Measurements from ENCODE around the gene VPS37B.

The VPS37B gene

DNA sequence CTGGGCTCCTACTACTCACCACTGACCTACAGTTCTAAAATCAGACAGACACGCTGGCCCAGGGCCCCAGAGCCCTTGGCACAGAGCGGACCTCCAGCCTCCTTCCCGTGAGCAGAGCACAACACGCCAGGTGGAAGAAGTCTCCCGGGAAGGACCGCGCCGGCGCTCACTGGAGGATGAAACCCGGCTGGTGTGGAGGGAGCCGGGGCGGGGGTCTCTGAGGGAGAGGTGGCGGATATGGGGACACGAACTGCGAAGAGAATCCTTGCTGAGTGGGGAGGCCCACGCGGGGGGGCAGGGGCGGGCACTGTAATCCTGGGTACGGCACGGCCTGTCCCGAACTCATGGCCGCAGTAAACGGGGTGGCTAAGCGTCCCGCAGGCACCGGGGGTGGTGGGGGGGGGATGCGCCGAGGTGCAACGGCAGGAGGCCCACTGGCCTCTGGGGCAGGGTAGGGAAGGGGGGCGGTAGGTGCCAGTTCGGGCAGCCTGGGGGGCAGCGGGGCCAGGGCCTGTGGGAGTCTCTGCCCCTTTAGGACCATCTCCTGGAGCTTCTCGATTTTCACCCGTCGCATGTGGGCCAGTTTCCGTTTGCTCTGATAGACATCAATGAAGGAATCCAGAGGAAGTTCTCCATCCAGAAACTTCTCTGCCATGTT, 28.8 kb downstream of the VPS37B start:
- DNase-seq, result no peak
- Histone ChIP-seq H3K36me3 (ENCODE audit: control insufficient read depth in 4 of 4, insufficient read depth in 4 of 4, low read length in 3 of 4) (peaks cover 17 to 71% (median 56%) of the 10 kb centered on the region in 4 experiments), H3K9me3 (ENCODE audit: control extremely low read depth in 1 of 5, control insufficient read depth in 4 of 5, insufficient read depth in 2 of 5, low read depth in 1 of 5, low read length in 4 of 5) (no peaks in the 10 kb centered on the region), H3K27ac (ENCODE audit: insufficient read depth in 1 of 2, low read depth in 1 of 2, low read length in 2 of 2, poor library complexity in 1 of 2, severe bottlenecking in 2 of 2) (no peak overlapping the region), H3K4me1 (ENCODE audit: control extremely low read depth in 1 of 4, control insufficient read depth in 4 of 4, insufficient read depth in 4 of 4, low read length in 3 of 4) (peaks cover 9 to 21% (median 21%) of the 10 kb centered on the region in 4 experiments), H3K4me3 (ENCODE audit: control insufficient read depth in 1 of 7, extremely low read depth in 1 of 7, insufficient read depth in 4 of 7, low read depth in 2 of 7, low read length in 6 of 7) (no peak overlapping the region), H3K27me3 (replicated peaks in 2 of 5; ENCODE audit: control insufficient read depth in 4 of 5, insufficient read depth in 5 of 5, low read length in 4 of 5) (no peaks in the 10 kb centered on the region)
- ChIA-PET POLR2A (no interaction called here), CTCF (interaction anchor here (1.0 to 19.7 kb wide), 8 partner anchors 7 to 96 kb away, joined by 3 to 421 read pairs (median 6); no protein-coding TSS in a partner anchor)
- over 99% methylated on average over 20 of the region's 36 CpGs for WGBS (ENCODE audit: insufficient coverage)

DNA sequence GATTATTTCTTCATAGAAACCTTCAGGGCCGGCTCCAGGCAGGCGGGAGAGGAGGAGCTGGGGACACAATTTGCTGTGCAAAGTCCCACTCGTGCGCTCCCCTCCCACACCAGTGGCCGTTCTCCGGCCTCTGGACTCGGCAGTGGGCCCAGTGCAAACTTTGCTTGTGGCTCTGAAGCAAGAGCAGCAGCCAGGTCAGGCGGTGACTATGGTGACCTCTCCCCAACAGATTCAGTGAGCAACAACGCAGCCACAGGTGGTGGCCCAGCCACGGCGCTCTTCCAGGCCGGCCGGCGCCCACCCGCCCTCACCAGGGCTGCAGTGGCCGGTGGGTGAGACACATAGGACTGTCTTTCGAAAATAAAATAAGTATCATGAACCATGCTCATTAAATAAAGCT, 29.5 kb downstream of the VPS37B start:
- Histone ChIP-seq H3K9me3 (ENCODE audit: control extremely low read depth in 1 of 5, control insufficient read depth in 4 of 5, insufficient read depth in 2 of 5, low read depth in 1 of 5, low read length in 4 of 5) (no peaks in the 10 kb centered on the region), H3K27ac (ENCODE audit: insufficient read depth in 1 of 2, low read depth in 1 of 2, low read length in 2 of 2, poor library complexity in 1 of 2, severe bottlenecking in 2 of 2) (no peak overlapping the region), H3K36me3 (ENCODE audit: control insufficient read depth in 4 of 4, insufficient read depth in 4 of 4, low read length in 3 of 4) (peaks cover 17 to 78% (median 58%) of the 10 kb centered on the region in 4 experiments), H3K27me3 (replicated peaks in 2 of 5; ENCODE audit: control insufficient read depth in 4 of 5, insufficient read depth in 5 of 5, low read length in 4 of 5) (no peaks in the 10 kb centered on the region), H3K4me1 (ENCODE audit: control extremely low read depth in 1 of 4, control insufficient read depth in 4 of 4, insufficient read depth in 4 of 4, low read length in 3 of 4) (peaks cover 8 to 14% (median 14%) of the 10 kb centered on the region in 4 experiments), H3K4me3 (ENCODE audit: control insufficient read depth in 1 of 7, extremely low read depth in 1 of 7, insufficient read depth in 4 of 7, low read depth in 2 of 7, low read length in 6 of 7) (no peak overlapping the region)
- CTCF ChIA-PET, result interaction anchor here (2.6 to 19.7 kb wide), 4 partner anchors 10 to 85 kb away, joined by 9 to 421 read pairs (median 46); no protein-coding TSS in a partner anchor
- DNase-seq, result no peak
- POLR2A ChIA-PET, result no interaction called here
- WGBS (ENCODE audit: insufficient coverage), result 95% methylated on average over 15 of the region's 17 CpGs

DNA sequence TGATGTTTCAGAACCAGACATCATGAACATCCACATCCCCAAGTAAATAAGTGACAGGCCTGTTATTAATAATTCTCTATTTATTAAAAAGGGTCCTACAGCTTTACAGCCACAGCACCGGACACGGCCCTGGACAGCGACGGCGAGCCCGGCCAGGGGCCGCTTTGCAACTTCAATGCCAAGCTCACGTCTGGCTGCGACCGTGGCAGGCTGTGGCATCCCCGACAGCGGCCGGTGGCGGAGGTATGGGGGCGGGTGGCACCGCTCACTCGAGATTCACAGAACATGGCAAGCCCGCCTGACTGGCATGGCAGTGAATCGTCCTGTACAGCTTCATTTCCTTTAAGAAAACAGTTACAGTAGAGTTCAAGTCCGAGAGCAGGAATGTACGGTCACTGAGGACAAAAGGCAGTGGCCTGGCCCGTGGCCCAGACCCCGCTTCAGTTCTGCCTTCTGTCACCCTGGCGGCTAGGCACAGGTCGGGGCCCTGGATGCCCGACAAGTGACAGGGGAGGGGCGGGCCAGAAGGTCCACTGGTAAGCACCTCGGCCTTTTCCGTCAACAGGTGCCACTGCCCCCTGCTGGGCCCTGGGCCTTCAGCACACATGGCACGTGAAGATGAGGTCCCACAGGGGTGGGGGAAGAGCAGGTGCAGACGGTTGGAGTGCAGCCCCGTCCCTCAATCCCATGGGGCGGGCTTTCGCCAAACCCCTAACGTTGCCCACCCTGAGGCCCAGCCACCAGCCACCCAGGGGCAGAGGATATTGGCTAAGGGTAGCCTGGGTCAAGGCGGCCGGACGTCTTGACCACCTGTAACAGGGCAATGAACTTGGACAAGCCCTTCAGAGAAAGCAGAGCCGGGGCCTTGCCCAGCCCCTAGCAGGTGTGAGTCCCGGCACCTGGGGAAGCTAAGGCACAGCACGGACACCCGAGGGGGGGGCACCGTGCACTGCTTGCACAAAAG, 30.4 kb downstream of the VPS37B start:
- H3K4me3 ChIP-seq (ENCODE audit: control insufficient read depth in 1 of 7, extremely low read depth in 1 of 7, insufficient read depth in 4 of 7, low read depth in 2 of 7, low read length in 6 of 7), result no peak overlapping the region
- no peaks in the 10 kb centered on the region for H3K9me3 ChIP-seq (ENCODE audit: control extremely low read depth in 1 of 5, control insufficient read depth in 4 of 5, insufficient read depth in 2 of 5, low read depth in 1 of 5, low read length in 4 of 5)
- ChIA-PET POLR2A (interaction anchor here (1.6 kb wide), 1 partner anchor 88 kb away, joined by 5 read pairs; no protein-coding TSS in a partner anchor), CTCF (interaction anchor here (0.6 to 19.7 kb wide), 13 partner anchors 8 to 373 kb away, joined by 3 to 421 read pairs (median 5); no protein-coding TSS in a partner anchor)
- H3K27ac ChIP-seq (ENCODE audit: insufficient read depth in 1 of 2, low read depth in 1 of 2, low read length in 2 of 2, poor library complexity in 1 of 2, severe bottlenecking in 2 of 2), result no peak overlapping the region
- peaks cover 17 to 76% (median 58%) of the 10 kb centered on the region in 4 experiments for H3K36me3 ChIP-seq (ENCODE audit: control insufficient read depth in 4 of 4, insufficient read depth in 4 of 4, low read length in 3 of 4)
- DNase-seq, result peak; percentile 50 to 78 (median 72)
- no peaks in the 10 kb centered on the region for H3K27me3 ChIP-seq (replicated peaks in 2 of 5; ENCODE audit: control insufficient read depth in 4 of 5, insufficient read depth in 5 of 5, low read length in 4 of 5)
- 89% methylated on average over 35 of the region's 43 CpGs for WGBS (ENCODE audit: insufficient coverage)
- H3K4me1 ChIP-seq (ENCODE audit: control extremely low read depth in 1 of 4, control insufficient read depth in 4 of 4, insufficient read depth in 4 of 4, low read length in 3 of 4), result peaks cover 2 to 6% (median 6%) of the 10 kb centered on the region in 4 experiments

DNA sequence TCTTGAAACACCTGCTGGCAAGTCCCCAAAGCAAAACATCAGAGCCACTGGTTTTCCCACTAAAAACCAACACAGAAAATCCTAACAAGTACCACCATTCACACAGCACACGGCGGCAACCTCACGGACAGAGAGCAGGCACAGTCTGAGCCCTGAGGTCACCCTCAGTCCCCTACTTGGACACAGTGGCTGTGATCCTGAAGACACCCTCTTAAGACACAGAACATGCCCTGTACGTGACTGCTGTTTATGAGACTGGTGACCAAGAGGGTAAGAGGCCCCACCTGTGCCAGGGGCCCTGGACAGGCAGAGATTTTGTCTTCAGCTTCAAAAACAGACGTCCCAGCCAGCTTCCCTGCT, 31.1 kb downstream of the VPS37B start:
- peak in 1 of 3 donors; percentile 23 for DNase-seq
- H3K36me3 ChIP-seq (ENCODE audit: control insufficient read depth in 4 of 4, insufficient read depth in 4 of 4, low read length in 3 of 4), result peaks cover 13 to 69% (median 56%) of the 10 kb centered on the region in 4 experiments
- H3K4me1 ChIP-seq (ENCODE audit: control extremely low read depth in 1 of 4, control insufficient read depth in 4 of 4, insufficient read depth in 4 of 4, low read length in 3 of 4), result peaks cover 0 to 2% (median 0%) of the 10 kb centered on the region in 4 experiments
- WGBS (ENCODE audit: insufficient coverage), result 100% methylated on average over 2 of the region's 5 CpGs
- no peaks in the 10 kb centered on the region for H3K9me3 ChIP-seq (ENCODE audit: control extremely low read depth in 1 of 5, control insufficient read depth in 4 of 5, insufficient read depth in 2 of 5, low read depth in 1 of 5, low read length in 4 of 5)
- H3K27ac ChIP-seq (ENCODE audit: insufficient read depth in 1 of 2, low read depth in 1 of 2, low read length in 2 of 2, poor library complexity in 1 of 2, severe bottlenecking in 2 of 2), result peak overlapping the region in 1 of 2 experiments; percentile 5
- no peak overlapping the region for H3K4me3 ChIP-seq (ENCODE audit: control insufficient read depth in 1 of 7, extremely low read depth in 1 of 7, insufficient read depth in 4 of 7, low read depth in 2 of 7, low read length in 6 of 7)
- CTCF ChIA-PET, result interaction anchor here (0.6 to 19.7 kb wide), 15 partner anchors 9 to 373 kb away, joined by 3 to 421 read pairs (median 4); partner anchors contain the start of gene ABCB9
- POLR2A ChIA-PET, result interaction anchor here (1.0 to 1.6 kb wide), 3 partner anchors 12 to 88 kb away, joined by 3 to 5 read pairs (median 4); no protein-coding TSS in a partner anchor
- no peaks in the 10 kb centered on the region for H3K27me3 ChIP-seq (replicated peaks in 2 of 5; ENCODE audit: control insufficient read depth in 4 of 5, insufficient read depth in 5 of 5, low read length in 4 of 5)

DNA sequence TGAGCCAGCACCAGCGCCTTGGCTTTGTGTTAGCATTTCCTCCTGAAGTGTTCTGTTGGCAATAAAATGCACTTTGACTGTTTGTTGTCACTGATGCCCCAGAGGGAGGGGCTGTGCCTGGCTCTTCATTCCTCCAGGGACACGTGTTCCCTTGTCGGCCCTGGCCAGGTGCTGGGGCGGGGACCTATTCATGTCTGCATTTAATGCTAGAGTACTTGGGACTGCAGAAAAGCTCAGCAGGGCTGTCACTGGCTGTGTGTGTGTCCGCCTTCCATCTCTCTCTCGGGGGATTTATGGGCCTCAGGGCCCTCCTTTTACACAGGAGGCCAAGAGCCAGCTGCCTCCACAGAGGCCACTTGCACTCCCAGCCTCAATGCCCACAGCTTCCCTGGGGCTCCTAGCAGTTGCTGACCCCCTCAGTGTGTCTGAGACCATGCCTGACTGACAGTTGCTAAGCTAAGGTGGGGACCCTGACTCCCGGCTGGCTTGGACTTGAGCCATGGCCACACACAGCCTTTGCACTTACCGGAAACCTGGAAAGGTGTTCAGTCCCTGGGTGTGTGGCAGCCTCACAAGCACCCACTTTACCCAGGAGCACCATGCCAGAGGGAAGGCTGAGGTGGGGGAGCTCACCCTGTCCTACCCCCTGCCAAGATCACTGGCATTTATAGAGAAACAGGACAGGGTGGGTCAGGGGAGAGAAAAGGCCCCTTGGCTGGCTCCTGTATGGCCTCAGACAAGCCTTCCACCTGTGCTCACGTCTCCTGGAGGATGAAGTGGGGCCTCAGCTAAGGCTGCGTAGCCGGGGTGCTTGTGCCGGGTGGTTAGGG, 32.8 kb downstream of the VPS37B start:
- WGBS (ENCODE audit: insufficient coverage), result 88% methylated on average over 6 of the region's 12 CpGs
- no peaks in the 10 kb centered on the region for H3K9me3 ChIP-seq (ENCODE audit: control extremely low read depth in 1 of 5, control insufficient read depth in 4 of 5, insufficient read depth in 2 of 5, low read depth in 1 of 5, low read length in 4 of 5)
- H3K27ac ChIP-seq (ENCODE audit: insufficient read depth in 1 of 2, low read depth in 1 of 2, low read length in 2 of 2, poor library complexity in 1 of 2, severe bottlenecking in 2 of 2), result peak overlapping the region in 1 of 2 experiments; percentile 38
- H3K4me1 ChIP-seq (ENCODE audit: control extremely low read depth in 1 of 4, control insufficient read depth in 4 of 4, insufficient read depth in 4 of 4, low read length in 3 of 4), result peaks cover 0 to 2% (median 0%) of the 10 kb centered on the region in 4 experiments
- H3K36me3 ChIP-seq (ENCODE audit: control insufficient read depth in 4 of 4, insufficient read depth in 4 of 4, low read length in 3 of 4), result peaks cover 4 to 57% (median 39%) of the 10 kb centered on the region in 4 experiments
- CTCF ChIA-PET, result interaction anchor here (1.2 to 19.7 kb wide), 8 partner anchors 8 to 376 kb away, joined by 3 to 421 read pairs (median 5); no protein-coding TSS in a partner anchor
- no peaks in the 10 kb centered on the region for H3K27me3 ChIP-seq (replicated peaks in 2 of 5; ENCODE audit: control insufficient read depth in 4 of 5, insufficient read depth in 5 of 5, low read length in 4 of 5)
- H3K4me3 ChIP-seq (ENCODE audit: control insufficient read depth in 1 of 7, extremely low read depth in 1 of 7, insufficient read depth in 4 of 7, low read depth in 2 of 7, low read length in 6 of 7), result no peak overlapping the region
- DNase-seq, result peak in 1 of 3 donors; percentile 25
- POLR2A ChIA-PET, result no interaction called here

DNA sequence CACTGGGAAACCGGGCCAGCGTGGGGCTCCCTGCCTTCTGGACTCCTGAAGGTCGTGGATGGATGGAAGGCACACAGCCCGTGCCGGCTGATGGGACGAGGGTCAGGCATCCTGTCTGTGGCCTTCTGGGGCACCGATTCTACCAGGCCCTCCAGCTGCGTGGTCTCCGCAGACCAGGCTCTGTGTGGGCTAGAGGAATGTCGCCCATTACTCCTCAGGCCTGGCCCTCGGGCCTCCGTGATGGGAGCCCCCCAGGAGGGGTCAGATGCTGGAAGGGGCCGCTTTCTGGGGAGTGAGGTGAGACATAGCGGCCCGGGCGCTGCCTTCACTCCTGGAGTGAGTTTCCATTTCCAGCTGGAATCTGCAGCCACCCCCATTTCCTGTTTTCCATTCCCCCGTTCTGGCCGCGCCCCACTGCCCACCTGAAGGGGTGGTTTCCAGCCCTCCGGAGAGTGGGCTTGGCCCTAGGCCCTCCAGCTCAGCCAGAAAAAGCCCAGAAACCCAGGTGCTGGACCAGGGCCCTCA, 33.8 kb downstream of the VPS37B start:
- no peak overlapping the region for H3K27ac ChIP-seq (ENCODE audit: insufficient read depth in 1 of 2, low read depth in 1 of 2, low read length in 2 of 2, poor library complexity in 1 of 2, severe bottlenecking in 2 of 2)
- H3K27me3 ChIP-seq (replicated peaks in 2 of 5; ENCODE audit: control insufficient read depth in 4 of 5, insufficient read depth in 5 of 5, low read length in 4 of 5), result no peaks in the 10 kb centered on the region
- H3K4me1 ChIP-seq (ENCODE audit: control extremely low read depth in 1 of 4, control insufficient read depth in 4 of 4, insufficient read depth in 4 of 4, low read length in 3 of 4), result peaks cover 0 to 2% (median 0%) of the 10 kb centered on the region in 4 experiments
- H3K36me3 ChIP-seq (ENCODE audit: control insufficient read depth in 4 of 4, insufficient read depth in 4 of 4, low read length in 3 of 4), result peaks cover 4 to 50% (median 36%) of the 10 kb centered on the region in 4 experiments
- ChIA-PET POLR2A (no interaction called here), CTCF (interaction anchor here (1.1 to 19.7 kb wide), 13 partner anchors 8 to 380 kb away, joined by 3 to 421 read pairs (median 5); no protein-coding TSS in a partner anchor)
- no peaks in the 10 kb centered on the region for H3K9me3 ChIP-seq (ENCODE audit: control extremely low read depth in 1 of 5, control insufficient read depth in 4 of 5, insufficient read depth in 2 of 5, low read depth in 1 of 5, low read length in 4 of 5)
- no peak for DNase-seq
- 89% methylated on average over 19 of the region's 20 CpGs for WGBS (ENCODE audit: insufficient coverage)
- H3K4me3 ChIP-seq (ENCODE audit: control insufficient read depth in 1 of 7, extremely low read depth in 1 of 7, insufficient read depth in 4 of 7, low read depth in 2 of 7, low read length in 6 of 7), result no peak overlapping the region

Data from common myeloid progenitor, CD34-positive (primary cell).